K562 (cell line): Measurements from ENCODE around the gene PRRC2C. TPM values are rescaled to one million over a fixed set of nuclear protein-coding genes. Genes with fewer than 3 reads are reported as not detected.

Source experiments
- BMI1 ChIP-seq: fragments of 150-350 bp; IDR thresholded peaks from 2 replicates; pipeline ENCODE4 v1.6.1; 2014; ENCODE audit warnings: low read length
- HDAC1 ChIP-seq, 2 experiments: fragments of 450-650 bp; IDR thresholded peaks; 2 replicates each; pipeline ENCODE4 v1.6.1; 2016 to 2017; ENCODE audit warnings: inconsistent platforms in 1 of 2, mild to moderate bottlenecking in 1 of 2, moderate library complexity in 1 of 2
- IFI16 ChIP-seq: fragments of 250-450 bp; sonication (Bioruptor Pico); IDR thresholded peaks from 2 replicates; pipeline ENCODE4 v2.1.2; 2022; ENCODE audit warnings: mild to moderate bottlenecking, inconsistent platforms
- KHSRP ChIP-seq: fragments of 450-650 bp; IDR thresholded peaks from 2 replicates; pipeline ENCODE4 v1.6.1; 2017
- NFXL1 ChIP-seq: fragments of 450-650 bp; formaldehyde crosslinking; IDR thresholded peaks from 2 replicates; pipeline ENCODE4 v1.4.0; 2021; ENCODE audit warnings: mild to moderate bottlenecking
- SP1 ChIP-seq: sonication (generic); formaldehyde crosslinking; IDR thresholded peaks from 2 replicates; pipeline ENCODE4 v1.8.1; 2022; ENCODE audit warnings: mild to moderate bottlenecking, missing genetic modification reagents
- TOE1 ChIP-seq, 2 experiments: fragments of 450-650 bp in 1 of 2; sonication (generic) in 1 of 2; formaldehyde crosslinking in 1 of 2; IDR thresholded peaks; 2 replicates each; pipeline versions ENCODE4 v1.7.1 to v1.8.0; 2016 to 2022; ENCODE audit warnings: borderline replicate concordance in 2 of 2, mild to moderate bottlenecking in 2 of 2, antibody characterized with exemption in 1 of 2, inconsistent platforms in 1 of 2, low read depth in 1 of 2, missing genetic modification reagents in 1 of 2, moderate library complexity in 1 of 2
- ZBTB7A ChIP-seq: IDR thresholded peaks from 2 replicates; pipeline ENCODE4 v1.6.1; 2011; ENCODE audit warnings: low read depth, mild to moderate bottlenecking, low read length, moderate library complexity, borderline replicate concordance; ENCODE audit not compliant: control insufficient read depth
- polyA plus RNA-seq, 8 experiments: library from polyadenylated mRNA; depleted of rRNA in 4 of 8; stranded (reverse) in 5 of 8; unstranded in 3 of 8; fragments of >200 nt; fragmentation: Nextera tagmentation in 2 of 8; fragmentation: Illumina TruSeq in 1 of 8; extraction: Ambion mirVana in 2 of 8; extraction: Trizol in 1 of 8; gene quantifications; 2 replicates each; pipeline versions ENCODE4 v1.2.1 to v1.2.3, GENCODE V29; 2011 to 2014; ENCODE audit warnings: inconsistent platforms in 1 of 8, missing spikeins in 1 of 8
- total RNA-seq, 7 experiments: library from RNA; depleted of rRNA in 6 of 7; stranded (reverse); fragments of >200 nt in 6 of 7; fragmentation: Illumina TruSeq in 2 of 7; extraction: Trizol in 2 of 7; gene quantifications; 2 replicates each; pipeline versions ENCODE4 v1.2.1 to v1.2.3, GENCODE V29; 2011 to 2021; ENCODE audit warnings: low replicate concordance in 1 of 7
- TF ChIP-seq, protein P1 (sequence below): fragments of 150-350 bp; IDR thresholded peaks from 2 replicates; pipeline ENCODE4 v1.6.1; 2014; ENCODE audit warnings: low read depth, mild to moderate bottlenecking, low read length, borderline replicate concordance
- TF ChIP-seq, protein P2 (sequence below): fragments of 250-450 bp; sonication (Bioruptor Pico); IDR thresholded peaks from 2 replicates; pipeline ENCODE4 v1.4.0; 2020
- TF ChIP-seq, protein P3 (sequence below): fragments of 200-800 bp; sonication (Bioruptor generic); IDR thresholded peaks from 2 replicates; pipeline ENCODE4 v1.6.1; 2017; ENCODE audit warnings: missing genetic modification characterization, missing compliant biosample characterization
- TF ChIP-seq, protein P4 (sequence below): sonication (generic); formaldehyde crosslinking; IDR thresholded peaks from 2 replicates; pipeline ENCODE4 v1.8.1; 2023; ENCODE audit warnings: mild to moderate bottlenecking, missing genetic modification reagents

Gene PRRC2C
- total and polyA plus RNA-seq, 9 of the 15 experiments (the other 6 are each of a cell fraction or from before 2014, with no cell fraction given), result 61.9 to 237 (median 105) TPM

DNA sequence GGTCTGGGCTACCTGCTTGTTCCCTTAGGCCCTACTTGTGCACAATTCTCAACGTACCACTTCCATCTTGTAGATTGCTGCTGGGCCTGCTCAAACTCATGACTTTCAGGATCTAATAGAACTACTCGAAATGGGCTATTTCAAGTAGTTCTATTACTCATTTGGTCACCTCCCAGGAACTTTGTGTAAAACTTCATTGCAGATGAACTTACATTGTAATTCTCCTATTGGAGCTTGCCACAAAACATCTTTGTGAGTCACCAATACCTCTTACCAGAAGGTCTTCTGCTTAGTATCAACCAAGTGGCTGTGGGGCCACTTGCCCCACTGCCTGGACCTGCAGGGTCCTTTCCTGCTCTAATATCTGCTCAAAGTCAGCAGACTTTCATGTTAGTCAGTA is 126.0 kb downstream of the PRRC2C start (continued):
- TF ChIP-seq, protein P1, sequence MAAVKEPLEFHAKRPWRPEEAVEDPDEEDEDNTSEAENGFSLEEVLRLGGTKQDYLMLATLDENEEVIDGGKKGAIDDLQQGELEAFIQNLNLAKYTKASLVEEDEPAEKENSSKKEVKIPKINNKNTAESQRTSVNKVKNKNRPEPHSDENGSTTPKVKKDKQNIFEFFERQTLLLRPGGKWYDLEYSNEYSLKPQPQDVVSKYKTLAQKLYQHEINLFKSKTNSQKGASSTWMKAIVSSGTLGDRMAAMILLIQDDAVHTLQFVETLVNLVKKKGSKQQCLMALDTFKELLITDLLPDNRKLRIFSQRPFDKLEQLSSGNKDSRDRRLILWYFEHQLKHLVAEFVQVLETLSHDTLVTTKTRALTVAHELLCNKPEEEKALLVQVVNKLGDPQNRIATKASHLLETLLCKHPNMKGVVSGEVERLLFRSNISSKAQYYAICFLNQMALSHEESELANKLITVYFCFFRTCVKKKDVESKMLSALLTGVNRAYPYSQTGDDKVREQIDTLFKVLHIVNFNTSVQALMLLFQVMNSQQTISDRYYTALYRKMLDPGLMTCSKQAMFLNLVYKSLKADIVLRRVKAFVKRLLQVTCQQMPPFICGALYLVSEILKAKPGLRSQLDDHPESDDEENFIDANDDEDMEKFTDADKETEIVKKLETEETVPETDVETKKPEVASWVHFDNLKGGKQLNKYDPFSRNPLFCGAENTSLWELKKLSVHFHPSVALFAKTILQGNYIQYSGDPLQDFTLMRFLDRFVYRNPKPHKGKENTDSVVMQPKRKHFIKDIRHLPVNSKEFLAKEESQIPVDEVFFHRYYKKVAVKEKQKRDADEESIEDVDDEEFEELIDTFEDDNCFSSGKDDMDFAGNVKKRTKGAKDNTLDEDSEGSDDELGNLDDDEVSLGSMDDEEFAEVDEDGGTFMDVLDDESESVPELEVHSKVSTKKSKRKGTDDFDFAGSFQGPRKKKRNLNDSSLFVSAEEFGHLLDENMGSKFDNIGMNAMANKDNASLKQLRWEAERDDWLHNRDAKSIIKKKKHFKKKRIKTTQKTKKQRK, result no peak
- TF ChIP-seq BMI1 (no peak), NFXL1 (CRISPR knock-in tag) (no peak), SP1 (CRISPR knock-in tag) (no peak), HDAC1 (IDR thresholded peaks at IDR 0.05) (no peak), IFI16 (no peak), TOE1 (IDR thresholded peaks at IDR 0.05; ENCODE audit: borderline replicate concordance) (no peak), TOE1 (CRISPR knock-in tag; IDR thresholded peaks at IDR 0.05; ENCODE audit: borderline replicate concordance, low read depth) (no peak), KHSRP (no peak), ZBTB7A (no peak)
- TF ChIP-seq, protein P2, sequence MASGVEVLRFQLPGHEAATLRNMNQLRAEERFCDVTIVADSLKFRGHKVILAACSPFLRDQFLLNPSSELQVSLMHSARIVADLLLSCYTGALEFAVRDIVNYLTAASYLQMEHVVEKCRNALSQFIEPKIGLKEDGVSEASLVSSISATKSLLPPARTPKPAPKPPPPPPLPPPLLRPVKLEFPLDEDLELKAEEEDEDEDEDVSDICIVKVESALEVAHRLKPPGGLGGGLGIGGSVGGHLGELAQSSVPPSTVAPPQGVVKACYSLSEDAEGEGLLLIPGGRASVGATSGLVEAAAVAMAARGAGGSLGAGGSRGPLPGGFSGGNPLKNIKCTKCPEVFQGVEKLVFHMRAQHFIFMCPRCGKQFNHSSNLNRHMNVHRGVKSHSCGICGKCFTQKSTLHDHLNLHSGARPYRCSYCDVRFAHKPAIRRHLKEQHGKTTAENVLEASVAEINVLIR, result no peak
- TF ChIP-seq, protein P3, sequence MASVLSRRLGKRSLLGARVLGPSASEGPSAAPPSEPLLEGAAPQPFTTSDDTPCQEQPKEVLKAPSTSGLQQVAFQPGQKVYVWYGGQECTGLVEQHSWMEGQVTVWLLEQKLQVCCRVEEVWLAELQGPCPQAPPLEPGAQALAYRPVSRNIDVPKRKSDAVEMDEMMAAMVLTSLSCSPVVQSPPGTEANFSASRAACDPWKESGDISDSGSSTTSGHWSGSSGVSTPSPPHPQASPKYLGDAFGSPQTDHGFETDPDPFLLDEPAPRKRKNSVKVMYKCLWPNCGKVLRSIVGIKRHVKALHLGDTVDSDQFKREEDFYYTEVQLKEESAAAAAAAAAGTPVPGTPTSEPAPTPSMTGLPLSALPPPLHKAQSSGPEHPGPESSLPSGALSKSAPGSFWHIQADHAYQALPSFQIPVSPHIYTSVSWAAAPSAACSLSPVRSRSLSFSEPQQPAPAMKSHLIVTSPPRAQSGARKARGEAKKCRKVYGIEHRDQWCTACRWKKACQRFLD, result no peak
- TF ChIP-seq, protein P4, sequence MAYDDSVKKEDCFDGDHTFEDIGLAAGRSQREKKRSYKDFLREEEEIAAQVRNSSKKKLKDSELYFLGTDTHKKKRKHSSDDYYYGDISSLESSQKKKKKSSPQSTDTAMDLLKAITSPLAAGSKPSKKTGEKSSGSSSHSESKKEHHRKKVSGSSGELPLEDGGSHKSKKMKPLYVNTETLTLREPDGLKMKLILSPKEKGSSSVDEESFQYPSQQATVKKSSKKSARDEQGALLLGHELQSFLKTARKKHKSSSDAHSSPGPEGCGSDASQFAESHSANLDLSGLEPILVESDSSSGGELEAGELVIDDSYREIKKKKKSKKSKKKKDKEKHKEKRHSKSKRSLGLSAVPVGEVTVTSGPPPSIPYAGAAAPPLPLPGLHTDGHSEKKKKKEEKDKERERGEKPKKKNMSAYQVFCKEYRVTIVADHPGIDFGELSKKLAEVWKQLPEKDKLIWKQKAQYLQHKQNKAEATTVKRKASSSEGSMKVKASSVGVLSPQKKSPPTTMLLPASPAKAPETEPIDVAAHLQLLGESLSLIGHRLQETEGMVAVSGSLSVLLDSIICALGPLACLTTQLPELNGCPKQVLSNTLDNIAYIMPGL, result no peak
